ENCODE results near the gene GJA3.

DNA sequence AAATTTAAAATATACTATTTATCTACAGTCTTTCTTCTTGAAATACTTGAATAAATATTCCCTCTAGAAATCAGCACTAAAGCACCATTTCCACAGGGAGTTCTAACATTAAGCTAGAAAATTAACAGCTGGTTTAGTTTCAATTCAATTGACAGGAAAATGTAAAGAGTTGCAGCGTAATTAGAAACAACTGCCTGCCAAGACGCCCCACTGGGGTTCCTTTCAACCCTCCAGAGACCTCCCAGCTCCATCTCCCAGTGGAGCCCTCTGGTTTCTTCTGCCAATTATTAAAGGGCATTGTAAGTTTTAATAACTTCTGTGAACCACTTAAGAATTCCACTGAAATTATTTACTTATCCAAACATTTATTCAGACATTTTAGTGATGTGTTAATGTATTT, 4.2 kb downstream of the GJA3 start:
- TF ChIP-seq, protein P1, sequence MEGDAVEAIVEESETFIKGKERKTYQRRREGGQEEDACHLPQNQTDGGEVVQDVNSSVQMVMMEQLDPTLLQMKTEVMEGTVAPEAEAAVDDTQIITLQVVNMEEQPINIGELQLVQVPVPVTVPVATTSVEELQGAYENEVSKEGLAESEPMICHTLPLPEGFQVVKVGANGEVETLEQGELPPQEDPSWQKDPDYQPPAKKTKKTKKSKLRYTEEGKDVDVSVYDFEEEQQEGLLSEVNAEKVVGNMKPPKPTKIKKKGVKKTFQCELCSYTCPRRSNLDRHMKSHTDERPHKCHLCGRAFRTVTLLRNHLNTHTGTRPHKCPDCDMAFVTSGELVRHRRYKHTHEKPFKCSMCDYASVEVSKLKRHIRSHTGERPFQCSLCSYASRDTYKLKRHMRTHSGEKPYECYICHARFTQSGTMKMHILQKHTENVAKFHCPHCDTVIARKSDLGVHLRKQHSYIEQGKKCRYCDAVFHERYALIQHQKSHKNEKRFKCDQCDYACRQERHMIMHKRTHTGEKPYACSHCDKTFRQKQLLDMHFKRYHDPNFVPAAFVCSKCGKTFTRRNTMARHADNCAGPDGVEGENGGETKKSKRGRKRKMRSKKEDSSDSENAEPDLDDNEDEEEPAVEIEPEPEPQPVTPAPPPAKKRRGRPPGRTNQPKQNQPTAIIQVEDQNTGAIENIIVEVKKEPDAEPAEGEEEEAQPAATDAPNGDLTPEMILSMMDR (conservative IDR thresholded peaks at IDR 0.05; ENCODE audit: low read depth, low read length), result no peak; the same call in 1 of the 2 replicates
- TF ChIP-seq EZH2 (IDR thresholded peaks at IDR 0.05; ENCODE audit: borderline replicate concordance, low read depth, low read length, poor library complexity, severe bottlenecking), result no peak

All from A673 (cell line).